Natural killer cell (primary cell): ENCODE results near the gene HSH2D. TPM values are rescaled to one million over a fixed set of nuclear protein-coding genes. Genes with fewer than 3 reads are reported as not detected.

Experiments
- ATAC-seq, 3 donors: fragments of 150-1000 bp in 2 of 3; fragments of 200-7000 bp in 1 of 3; cut with Tn5 transposase; 1 replicate in 1 of 3; 2 replicates in 2 of 3; pipeline ENCODE4 v1.10.0; 2021; ENCODE audit warnings: mild to moderate bottlenecking in 2 of 3, moderate library complexity in 2 of 3
- DNase-seq, 2 donors: peaks; one replicate each; pipeline versions ENCODE4 v3.0.0 to v3.0.0-alpha.2; 2013 to 2021; ENCODE audit warnings: mixed read lengths in 1 of 2
- H3K27ac ChIP-seq: one replicate; pipeline ENCODE4 v1.5.1; 2013; ENCODE audit warnings: mild to moderate bottlenecking, low read length
- H3K27me3 ChIP-seq: one replicate; pipeline ENCODE4 v1.6.1; 2013; ENCODE audit warnings: low read length; ENCODE audit not compliant: control insufficient read depth, insufficient read depth
- H3K36me3 ChIP-seq: one replicate; pipeline ENCODE4 v1.6.1; 2013; ENCODE audit warnings: low read length; ENCODE audit not compliant: control insufficient read depth, insufficient read depth
- H3K4me1 ChIP-seq: one replicate; pipeline ENCODE4 v1.6.1; 2013; ENCODE audit warnings: low read length; ENCODE audit not compliant: control insufficient read depth, insufficient read depth
- H3K4me3 ChIP-seq: one replicate; pipeline ENCODE4 v1.5.1; 2013; ENCODE audit warnings: low read length
- H3K9me3 ChIP-seq: one replicate; pipeline ENCODE4 v1.6.1; 2013; ENCODE audit warnings: low read length; ENCODE audit not compliant: control insufficient read depth, insufficient read depth
- H3K27ac Mint-ChIP-seq, 2 donors: one replicate each; pipeline ENCODE4 v1.8.0; 2022; ENCODE audit warnings: mild to moderate bottlenecking in 2 of 2, mixed read lengths in 2 of 2, moderate library complexity in 1 of 2
- H3K27me3 Mint-ChIP-seq, 2 donors: one replicate each; pipeline ENCODE4 v1.8.0; 2022; ENCODE audit warnings: low read depth in 2 of 2, mixed read lengths in 2 of 2
- H3K36me3 Mint-ChIP-seq: one replicate; pipeline ENCODE4 v1.8.0; 2022; ENCODE audit warnings: mixed read lengths
- H3K4me1 Mint-ChIP-seq, 2 donors: one replicate each; pipeline ENCODE4 v1.8.0; 2022; ENCODE audit warnings: mixed read lengths in 2 of 2
- H3K4me3 Mint-ChIP-seq: one replicate; pipeline ENCODE4 v1.8.0; 2022; ENCODE audit warnings: mild to moderate bottlenecking, moderate library complexity, mixed read lengths
- H3K9me3 Mint-ChIP-seq, 2 donors: one replicate each; pipeline ENCODE4 v1.8.0; 2022; ENCODE audit warnings: mixed read lengths in 2 of 2
- CTCF ChIP-seq: fragments of 200-600 bp; IDR thresholded peaks from one replicate; pipeline ENCODE4 v1.8.0; 2022; ENCODE audit warnings: antibody characterized with exemption
- WGBS: methylation state at CpG from one replicate; pipeline ENCODE4 v1.1.7; 2013; ENCODE audit warnings: missing lambda C conversion rate; ENCODE audit not compliant: insufficient coverage; 5-methylcytosine and 5-hydroxymethylcytosine counted together
- intact Hi-C: fragments of 100-400 bp; cut with micrococcal nuclease; formaldehyde crosslinking; loops from one replicate; pipeline ENCODE4 v1.14.2; 2022
- total RNA-seq, 4 donors: library from RNA; stranded (reverse); fragments of 120-200 nt in 1 of 4; gene quantifications; one replicate each; pipeline versions ENCODE4 v1.2.3 to v1.2.4, GENCODE V29; 2013 to 2022

The HSH2D gene
- total RNA-seq, 3 donors from 2014 or later (not counting 1 experiment from before 2014, with no cell fraction given) = 203 to 319 (median 278) TPM

DNA sequence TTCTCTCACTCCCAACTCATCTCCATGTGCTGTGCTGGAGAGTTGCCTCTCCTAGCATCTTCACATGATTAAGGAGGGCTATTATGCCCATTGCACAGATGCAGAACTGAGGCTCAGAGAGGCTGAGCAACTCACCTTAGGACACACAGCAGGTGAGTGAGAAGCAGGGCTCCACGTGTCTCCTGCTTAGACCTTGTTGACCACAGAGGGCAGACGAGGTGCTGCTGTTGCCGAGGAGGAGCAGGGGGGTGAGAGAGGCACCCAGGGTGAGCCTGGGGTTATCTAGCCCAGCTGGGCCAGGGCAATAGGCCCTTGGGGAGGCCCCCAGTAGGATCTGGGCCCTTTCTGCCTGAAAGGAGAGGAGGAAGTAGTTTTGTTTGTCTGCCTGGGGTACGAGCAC, 2.4 kb upstream of the HSH2D start:
- peaks cover 79 to 83% of the 10 kb centered on the region in 2 donors for H3K4me1 Mint-ChIP-seq
- Histone ChIP-seq H3K4me1 (peaks cover 99% of the 10 kb centered on the region), H3K27me3 (no peaks in the 10 kb centered on the region), H3K36me3 (peaks cover 1% of the 10 kb centered on the region), H3K4me3 (no peak overlapping the region), H3K9me3 (no peaks in the 10 kb centered on the region), H3K27ac (peak overlapping the region; percentile 82)
- DNase-seq (peak; percentile 43 to 45), ATAC-seq (peak; percentile 42 to 45 (median 43))
- no peak for TF ChIP-seq CTCF
- H3K9me3 Mint-ChIP-seq = peaks cover 0 to 3% of the 10 kb centered on the region in 2 donors
- no peaks in the 10 kb centered on the region for H3K36me3 Mint-ChIP-seq
- WGBS = 4% methylated on average over 4 of the region's 4 CpGs
- H3K27me3 Mint-ChIP-seq = no peaks in the 10 kb centered on the region
- peak overlapping the region; percentile 85 for H3K4me3 Mint-ChIP-seq
- H3K27ac Mint-ChIP-seq = peak overlapping the region; percentile 99
- intact Hi-C loops = loop anchor here (5.0 kb wide), 2 partner anchors 41 to 296 kb away; no protein-coding TSS in a partner anchor

DNA sequence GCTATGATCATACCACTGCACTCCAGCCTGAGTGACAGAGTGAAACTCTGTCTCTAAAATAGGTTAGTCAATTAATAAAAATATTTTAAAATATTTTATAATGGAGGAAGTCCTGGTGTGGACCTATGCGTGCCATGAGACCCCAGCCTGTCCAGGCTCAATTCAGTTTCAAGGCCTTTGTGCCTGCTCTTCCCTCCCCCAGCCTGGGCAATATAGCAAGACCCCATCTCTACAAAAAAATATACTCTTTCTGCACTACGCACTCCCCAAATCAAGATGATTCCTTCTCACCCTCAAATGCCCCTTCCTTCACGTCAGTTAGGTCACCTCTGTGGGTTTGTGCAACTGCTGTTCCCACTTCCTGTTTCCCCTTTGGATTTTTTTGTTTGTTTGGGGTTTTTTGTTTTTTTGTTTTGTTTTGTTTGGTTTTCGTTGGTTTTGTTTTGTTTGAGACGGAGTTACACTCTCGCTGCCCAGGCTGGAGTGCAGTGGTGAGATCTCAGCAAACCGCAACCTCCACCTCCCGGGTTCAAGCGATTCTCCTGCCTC, 1.4 kb upstream of the HSH2D start:
- Histone ChIP-seq H3K9me3 (no peaks in the 10 kb centered on the region), H3K36me3 (peaks cover 5% of the 10 kb centered on the region), H3K4me3 (no peak overlapping the region), H3K27me3 (no peaks in the 10 kb centered on the region), H3K4me1 (peaks cover 99% of the 10 kb centered on the region), H3K27ac (peak overlapping the region; percentile 82)
- Mint-ChIP-seq H3K4me1 (peaks cover 73 to 77% of the 10 kb centered on the region in 2 donors), H3K4me3 (peak overlapping the region; percentile 71), H3K36me3 (no peaks in the 10 kb centered on the region), H3K9me3 (no peaks in the 10 kb centered on the region), H3K27ac (peak overlapping the region; percentile 99), H3K27me3 (no peaks in the 10 kb centered on the region)
- ATAC-seq (no peak), DNase-seq (peak in 1 of 2 donors; percentile 30)
- WGBS = 41% methylated on average over 9 of the region's 9 CpGs
- intact Hi-C loops = loop anchor here (5.0 kb wide), 2 partner anchors 40 to 295 kb away; no protein-coding TSS in a partner anchor
- no peak for TF ChIP-seq CTCF

DNA sequence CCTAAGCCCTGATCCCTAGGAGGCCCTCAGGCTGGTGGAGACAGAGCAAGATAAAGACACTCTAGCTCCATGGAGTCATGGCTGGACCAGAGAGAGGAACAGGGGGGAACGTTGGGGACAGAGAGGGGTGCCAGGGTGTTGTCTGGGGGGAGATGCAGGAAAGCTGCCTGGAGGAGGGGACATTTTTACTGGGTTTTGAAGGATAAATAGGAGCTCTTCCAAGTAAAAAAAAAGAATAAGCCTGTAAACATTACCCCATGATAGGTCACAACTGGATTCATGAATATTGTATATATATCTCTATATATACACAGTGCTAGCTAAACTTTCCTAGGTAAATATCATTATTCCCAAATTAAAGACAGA, 714 bp downstream of the HSH2D start:
- Histone ChIP-seq H3K27me3 (no peaks in the 10 kb centered on the region), H3K27ac (peak overlapping the region; percentile 82), H3K4me3 (peak overlapping the region; percentile 71), H3K9me3 (no peaks in the 10 kb centered on the region), H3K36me3 (peaks cover 13% of the 10 kb centered on the region), H3K4me1 (peaks cover 99% of the 10 kb centered on the region)
- Mint-ChIP-seq H3K27me3 (no peaks in the 10 kb centered on the region), H3K27ac (peak overlapping the region; percentile 99), H3K4me3 (peak overlapping the region; percentile 99), H3K36me3 (no peaks in the 10 kb centered on the region), H3K4me1 (peaks cover 61 to 64% of the 10 kb centered on the region in 2 donors), H3K9me3 (no peaks in the 10 kb centered on the region)
- TF ChIP-seq CTCF = no peak
- DNase-seq (no peak), ATAC-seq (no peak)
- 0% methylated on average over 1 of the region's 1 CpG for WGBS
- intact Hi-C loops = loop anchor here (5.0 kb wide), 2 partner anchors 38 to 293 kb away; no protein-coding TSS in a partner anchor

DNA sequence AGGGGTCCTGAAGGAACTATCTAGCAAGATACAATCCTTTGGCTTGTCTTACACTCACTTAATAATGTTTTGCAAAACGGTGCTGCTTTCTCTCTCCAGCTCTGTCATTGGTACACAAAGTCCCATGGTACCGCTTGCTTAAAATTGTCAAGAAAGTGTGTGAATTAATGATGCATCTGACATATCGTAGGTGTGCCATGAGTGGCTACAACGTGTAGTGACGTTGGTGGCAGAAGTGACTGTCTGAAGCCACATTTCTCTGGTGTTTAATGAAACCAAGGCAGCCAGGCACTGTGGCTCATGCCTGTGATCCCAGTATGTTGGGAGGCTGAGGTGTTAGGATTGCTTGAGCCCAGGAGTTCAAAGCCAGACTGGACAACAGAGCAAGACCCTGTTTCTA, 2.6 kb downstream of the HSH2D start:
- Mint-ChIP-seq H3K27ac (peak overlapping the region; percentile 99), H3K9me3 (no peaks in the 10 kb centered on the region), H3K36me3 (no peaks in the 10 kb centered on the region), H3K4me1 (peaks cover 51 to 58% of the 10 kb centered on the region in 2 donors), H3K4me3 (peak overlapping the region; percentile 99), H3K27me3 (no peaks in the 10 kb centered on the region)
- no peak for TF ChIP-seq CTCF
- peak overlapping the region; percentile 71 for H3K4me3 ChIP-seq
- peak; percentile 50 to 68 (median 50) for ATAC-seq
- intact Hi-C loops = loop anchor here (5.0 kb wide), 1 partner anchor 34 kb away; the partner anchor contains the start of gene RAB8A
- H3K4me1 ChIP-seq = peaks cover 99% of the 10 kb centered on the region
- H3K27ac ChIP-seq = peak overlapping the region; percentile 82
- H3K36me3 ChIP-seq = peaks cover 25% of the 10 kb centered on the region
- H3K27me3 ChIP-seq = no peaks in the 10 kb centered on the region
- H3K9me3 ChIP-seq = no peaks in the 10 kb centered on the region
- DNase-seq = no peak
- WGBS = 30% methylated on average over 5 of the region's 5 CpGs
